ENCODE results near the gene CHRNA7.

The CHRNA7 gene

DNA sequence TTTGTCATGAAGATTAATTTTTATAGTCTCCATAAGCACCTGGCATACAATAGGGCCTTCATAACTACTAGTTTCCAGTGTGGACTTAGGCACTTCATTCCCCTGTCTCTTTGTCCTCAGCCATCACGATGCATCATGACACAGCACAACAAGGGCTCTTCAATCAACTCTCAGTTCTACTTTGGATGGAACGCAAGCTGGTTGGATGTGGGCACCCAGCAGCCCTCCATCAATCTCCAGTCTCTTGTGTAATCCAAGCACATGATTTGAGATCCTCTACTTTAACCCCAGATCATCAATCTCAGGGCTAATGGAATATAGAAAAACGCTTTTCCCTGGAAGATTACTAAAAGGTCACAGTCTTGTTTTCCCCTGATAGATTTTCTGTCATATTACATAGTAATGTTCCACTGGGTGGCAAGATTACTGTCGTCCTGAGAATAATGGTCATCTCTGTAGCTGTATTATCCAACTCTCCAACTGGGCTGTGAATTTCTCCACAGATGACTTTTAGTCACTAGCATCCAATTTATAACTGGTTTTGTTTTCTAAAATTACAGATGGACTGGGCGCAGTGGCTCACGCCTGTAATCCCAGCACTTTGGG lies 22.9 kb upstream of the CHRNA7 start:
- DNase-seq: no peak
- Mint-ChIP-seq H3K4me1 (peaks cover 5% of the 10 kb centered on the region), H3K27me3 (ENCODE audit: low read depth, poor library complexity) (peaks cover 6% of the 10 kb centered on the region), H3K36me3 (ENCODE audit: low read depth) (no peaks in the 10 kb centered on the region), H3K9me3 (peaks cover 4% of the 10 kb centered on the region), H3K27ac (no peak overlapping the region), H3K4me3 (no peak overlapping the region)
- TF ChIP-seq CTCF (IDR thresholded peaks at IDR 0.05): no peak

DNA sequence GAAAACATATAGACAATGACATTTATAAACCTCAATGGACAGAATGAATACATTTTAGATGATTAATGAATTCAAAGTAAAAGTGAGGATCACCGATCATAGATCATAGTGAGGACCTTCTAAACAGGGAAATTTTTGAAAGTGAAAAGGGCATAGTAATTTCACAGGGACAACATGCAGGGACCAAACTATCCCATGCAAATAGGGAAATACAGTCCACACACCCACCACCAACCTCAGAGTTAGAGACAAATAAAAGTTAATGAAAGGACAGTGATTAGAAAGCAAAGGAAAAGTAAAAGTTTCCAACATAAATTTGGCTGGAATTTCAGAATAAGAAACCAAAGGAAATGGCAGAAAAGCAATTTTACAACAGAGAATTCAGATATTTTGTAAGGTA lies 15.4 kb upstream of the CHRNA7 start:
- no peak overlapping the region for H3K4me3 Mint-ChIP-seq

DNA sequence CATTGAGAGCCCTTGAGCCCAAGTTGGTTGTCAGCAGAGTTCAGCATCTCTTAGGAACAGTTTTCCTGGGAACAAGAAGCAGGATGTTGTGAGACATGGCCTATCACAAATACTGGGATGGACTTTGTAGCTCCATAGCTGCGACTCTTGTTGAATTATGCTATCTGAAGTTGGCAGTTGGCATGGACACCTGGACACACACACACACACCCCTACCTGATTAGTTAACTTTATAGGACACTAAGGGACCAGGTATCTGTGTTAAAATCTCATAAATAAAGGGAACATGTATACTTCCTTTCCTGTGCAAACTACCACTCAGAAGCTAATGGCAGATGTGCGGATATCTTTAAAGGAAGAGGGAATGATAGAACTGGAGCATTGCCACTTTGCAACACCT lies 10.2 kb upstream of the CHRNA7 start:
- Mint-ChIP-seq H3K4me1 (peaks cover 5% of the 10 kb centered on the region), H3K36me3 (ENCODE audit: low read depth) (no peaks in the 10 kb centered on the region)

More for the DNA sequence above, 15.4 kb upstream of the CHRNA7 start:
- no peak for TF ChIP-seq CTCF (IDR thresholded peaks at IDR 0.05)
- no peaks in the 10 kb centered on the region for H3K36me3 Mint-ChIP-seq (ENCODE audit: low read depth)
- H3K4me1 Mint-ChIP-seq: peaks cover 7% of the 10 kb centered on the region
- H3K9me3 Mint-ChIP-seq: peaks cover 3% of the 10 kb centered on the region
- peaks cover 3% of the 10 kb centered on the region for H3K27me3 Mint-ChIP-seq (ENCODE audit: low read depth, poor library complexity)
- DNase-seq: no peak
- H3K27ac Mint-ChIP-seq: no peak overlapping the region

GRCh38 chr15:32028921-32029320 lies 1.4 kb upstream of the CHRNA7 start:
- no peaks in the 10 kb centered on the region for H3K36me3 Mint-ChIP-seq (ENCODE audit: low read depth)
- H3K27me3 Mint-ChIP-seq (ENCODE audit: low read depth, poor library complexity): peaks cover 33% of the 10 kb centered on the region
- TF ChIP-seq CTCF (IDR thresholded peaks at IDR 0.05): no peak
- H3K4me1 Mint-ChIP-seq: peaks cover 29% of the 10 kb centered on the region
- peak overlapping the region; percentile 84 for H3K4me3 Mint-ChIP-seq
- no peaks in the 10 kb centered on the region for H3K9me3 Mint-ChIP-seq
- no peak overlapping the region for H3K27ac Mint-ChIP-seq
- peak; percentile 53 for DNase-seq

More for the DNA sequence above, 10.2 kb upstream of the CHRNA7 start:
- DNase-seq: no peak
- Mint-ChIP-seq H3K27ac (no peak overlapping the region), H3K27me3 (ENCODE audit: low read depth, poor library complexity) (peaks cover 8% of the 10 kb centered on the region), H3K9me3 (no peaks in the 10 kb centered on the region), H3K4me3 (no peak overlapping the region)
- TF ChIP-seq CTCF (IDR thresholded peaks at IDR 0.05): no peak

- peaks cover 31% of the 10 kb centered on the region for H3K4me1 Mint-ChIP-seq
- peak overlapping the region; percentile 84 for H3K4me3 Mint-ChIP-seq
- peak; percentile 52 for TF ChIP-seq CTCF (IDR thresholded peaks at IDR 0.05)
- DNase-seq: peak; percentile 72
- H3K36me3 Mint-ChIP-seq (ENCODE audit: low read depth): no peaks in the 10 kb centered on the region
- H3K9me3 Mint-ChIP-seq: no peaks in the 10 kb centered on the region
- no peak overlapping the region for H3K27ac Mint-ChIP-seq
- H3K27me3 Mint-ChIP-seq (ENCODE audit: low read depth, poor library complexity): peaks cover 33% of the 10 kb centered on the region
These were observed 880 bp upstream of the CHRNA7 start for GRCh38 chr15:32029409-32029861.

- Mint-ChIP-seq H3K9me3 (no peaks in the 10 kb centered on the region), H3K27me3 (ENCODE audit: low read depth, poor library complexity) (peaks cover 33% of the 10 kb centered on the region), H3K27ac (no peak overlapping the region), H3K4me3 (peak overlapping the region; percentile 89), H3K36me3 (ENCODE audit: low read depth) (no peaks in the 10 kb centered on the region), H3K4me1 (peaks cover 39% of the 10 kb centered on the region)
- DNase-seq: peak; percentile 36
- no peak for TF ChIP-seq CTCF (IDR thresholded peaks at IDR 0.05)
These were observed 480 bp downstream of the CHRNA7 start for GRCh38 chr15:32030795-32031194.

Data from nephron progenitor cell (in vitro differentiated cells).